HT-29 (cell line): ENCODE measurements around the gene PSD4. TPM values are rescaled to one million over a fixed set of nuclear protein-coding genes. Genes with fewer than 3 reads are reported as not detected.
A peak's percentile ranks its signal among the peaks of the same experiment; 100 is the strongest.

ENCODE experiments used
- DNase-seq: peaks from one replicate; pipeline ENCODE4 v3.0.0-alpha.2; 2015; ENCODE audit warnings: low spot score
- total RNA-seq: library from RNA; depleted of rRNA; stranded (reverse); fragments of >200 nt; shearing (Covaris generic); gene quantifications from 2 replicates; pipeline ENCODE4 v1.2.3, GENCODE V29; 2014

PSD4 gene
- total RNA-seq, 1 experiment from 2014 or later, result 85.5 TPM

DNA sequence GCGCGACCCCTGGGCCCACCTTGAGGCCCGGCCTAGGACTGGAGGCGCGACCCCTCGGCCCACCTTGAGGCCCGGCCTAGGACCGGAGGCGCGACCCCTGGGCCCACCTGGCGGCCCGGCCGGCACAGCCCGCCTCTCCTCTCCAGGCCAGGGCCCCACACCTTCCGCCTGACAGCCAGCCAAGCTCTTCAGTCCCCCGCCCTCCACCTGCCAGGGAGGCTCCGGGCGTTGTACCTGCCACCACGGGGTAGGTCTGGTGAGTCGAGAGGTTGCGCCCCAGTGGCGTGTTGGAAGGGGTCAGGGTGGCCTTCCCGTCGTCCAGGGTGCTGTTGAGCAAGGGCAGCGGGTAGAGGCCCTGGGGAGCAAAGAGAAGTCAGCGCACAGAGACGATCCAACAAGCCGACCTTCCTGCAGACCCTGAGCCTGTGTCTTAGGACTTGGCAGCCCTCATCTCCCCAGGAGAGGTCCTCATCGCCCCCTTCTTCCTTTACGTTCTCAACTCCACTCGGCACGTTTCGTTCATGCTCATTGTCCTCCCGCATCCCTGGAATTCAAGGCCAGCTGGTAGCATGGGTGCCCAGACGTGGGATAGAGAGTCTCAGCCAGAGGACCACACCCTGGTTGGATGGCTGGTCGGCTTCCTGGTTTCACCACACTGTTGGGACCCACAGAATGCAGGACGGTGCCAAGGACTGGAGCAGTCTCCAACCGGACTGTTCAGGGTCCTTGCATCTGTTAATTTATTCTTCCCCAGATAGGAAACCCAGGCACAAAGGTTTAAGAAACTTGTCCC is 62.8 kb downstream of the PSD4 start:
- peak; percentile 37 for DNase-seq

DNA sequence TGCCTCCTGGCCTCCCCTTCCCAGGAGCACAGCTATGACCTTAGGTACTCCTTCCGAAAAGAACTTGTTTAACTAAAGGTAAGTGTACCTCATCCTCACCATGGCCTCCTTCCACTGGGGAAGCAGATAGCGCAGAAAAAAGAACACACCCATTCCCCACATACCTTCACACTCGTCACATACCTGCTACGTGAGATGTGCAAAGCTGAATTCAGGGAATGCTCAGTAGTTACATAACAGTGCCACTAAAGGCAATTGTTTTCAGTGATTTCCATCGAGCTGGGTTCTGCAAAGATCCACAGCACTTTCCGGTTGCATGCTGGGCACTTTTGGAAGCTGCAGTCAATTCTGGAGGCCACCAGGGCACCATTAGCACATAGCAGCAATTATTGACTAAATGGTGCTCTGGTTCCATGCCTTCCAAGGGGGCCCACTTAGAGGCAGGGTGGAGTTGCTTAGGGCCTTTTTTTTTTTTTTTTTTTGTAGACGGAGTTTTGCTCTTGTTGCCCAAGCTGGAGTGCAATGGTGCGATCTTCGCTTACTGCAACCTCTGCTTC is 63.9 kb downstream of the PSD4 start:
- no peak for DNase-seq

DNA sequence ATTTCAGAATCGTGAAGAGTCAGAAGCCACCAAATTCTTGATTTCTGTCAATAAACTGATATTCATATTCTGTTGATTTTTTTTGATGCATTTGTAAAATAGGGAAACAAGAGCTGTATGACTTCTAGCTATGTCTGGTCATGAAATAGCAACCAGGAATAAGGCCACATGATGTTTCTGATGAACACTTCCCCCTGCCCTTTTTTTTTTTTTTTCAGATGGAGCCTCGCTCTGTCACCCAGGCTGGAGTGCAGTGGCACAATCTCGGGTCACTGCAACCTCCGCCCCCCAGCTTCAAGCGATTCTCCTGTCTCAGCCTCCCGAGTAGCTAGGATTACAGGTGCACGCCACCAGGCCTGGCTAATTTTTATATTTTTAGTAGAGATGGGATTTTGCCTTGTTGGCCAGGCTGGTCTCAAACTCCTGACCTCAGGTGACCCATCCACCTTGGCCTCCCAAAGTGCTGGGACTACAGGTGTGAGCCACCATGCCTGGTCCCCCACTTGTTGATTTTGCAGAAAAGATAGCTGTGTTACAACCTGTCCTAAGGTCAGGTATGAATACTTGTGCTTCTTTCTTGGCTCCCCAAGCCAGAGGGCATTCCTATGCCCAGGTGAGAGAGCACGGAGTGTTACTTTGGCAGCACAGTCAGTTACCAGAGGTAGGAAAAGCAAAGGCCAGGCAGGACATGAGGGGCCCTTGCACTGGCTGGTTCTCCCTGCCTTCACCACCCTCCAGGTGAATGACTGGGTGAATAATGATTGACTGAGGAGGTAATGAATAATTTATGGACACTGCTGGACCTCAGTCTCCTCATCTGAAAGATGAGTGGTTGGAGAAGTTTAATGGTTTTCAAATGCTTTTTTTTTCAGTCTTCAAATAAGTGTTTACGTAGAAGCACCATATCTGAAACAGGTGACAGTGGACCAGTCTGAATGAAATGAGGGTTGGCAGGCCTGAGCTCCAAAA is 65.4 kb downstream of the PSD4 start:
- DNase-seq, result no peak

DNA sequence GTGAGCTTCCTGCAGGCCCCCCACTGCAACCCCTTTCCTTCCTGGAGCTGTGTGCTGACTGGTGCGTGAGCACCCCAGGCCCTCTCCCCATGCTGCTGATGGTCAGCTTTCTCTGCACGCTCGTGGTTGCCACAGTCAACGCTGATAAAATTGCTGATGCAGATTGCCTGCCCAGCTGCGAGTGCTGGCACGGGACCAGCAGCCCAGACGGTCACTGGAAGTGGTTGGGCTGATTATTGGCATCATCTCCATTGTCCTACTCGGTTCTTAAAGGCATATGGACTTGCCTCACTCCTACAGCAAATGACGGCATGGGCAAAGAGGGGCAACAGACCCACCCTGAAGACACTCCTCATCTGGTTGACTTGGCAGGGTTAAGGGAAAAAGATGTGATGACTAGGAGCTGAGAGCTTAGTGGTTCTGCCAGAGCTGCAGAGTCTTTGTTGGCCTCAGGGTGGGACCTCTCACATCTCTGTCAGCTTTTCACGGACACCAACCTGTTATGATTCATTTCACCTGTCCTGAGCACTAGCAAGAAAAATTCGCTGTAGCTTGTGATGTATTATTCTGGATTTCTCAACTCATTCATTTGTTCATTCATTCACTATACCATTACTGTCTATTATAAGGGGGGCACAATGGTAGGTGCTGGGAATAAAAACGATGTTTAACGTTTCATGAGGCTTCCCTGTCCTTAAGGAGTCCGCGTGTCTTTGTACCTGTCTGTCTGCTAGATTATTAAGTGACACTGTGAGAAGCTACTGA is 66.6 kb downstream of the PSD4 start:
- DNase-seq, result peak; percentile 84

DNA sequence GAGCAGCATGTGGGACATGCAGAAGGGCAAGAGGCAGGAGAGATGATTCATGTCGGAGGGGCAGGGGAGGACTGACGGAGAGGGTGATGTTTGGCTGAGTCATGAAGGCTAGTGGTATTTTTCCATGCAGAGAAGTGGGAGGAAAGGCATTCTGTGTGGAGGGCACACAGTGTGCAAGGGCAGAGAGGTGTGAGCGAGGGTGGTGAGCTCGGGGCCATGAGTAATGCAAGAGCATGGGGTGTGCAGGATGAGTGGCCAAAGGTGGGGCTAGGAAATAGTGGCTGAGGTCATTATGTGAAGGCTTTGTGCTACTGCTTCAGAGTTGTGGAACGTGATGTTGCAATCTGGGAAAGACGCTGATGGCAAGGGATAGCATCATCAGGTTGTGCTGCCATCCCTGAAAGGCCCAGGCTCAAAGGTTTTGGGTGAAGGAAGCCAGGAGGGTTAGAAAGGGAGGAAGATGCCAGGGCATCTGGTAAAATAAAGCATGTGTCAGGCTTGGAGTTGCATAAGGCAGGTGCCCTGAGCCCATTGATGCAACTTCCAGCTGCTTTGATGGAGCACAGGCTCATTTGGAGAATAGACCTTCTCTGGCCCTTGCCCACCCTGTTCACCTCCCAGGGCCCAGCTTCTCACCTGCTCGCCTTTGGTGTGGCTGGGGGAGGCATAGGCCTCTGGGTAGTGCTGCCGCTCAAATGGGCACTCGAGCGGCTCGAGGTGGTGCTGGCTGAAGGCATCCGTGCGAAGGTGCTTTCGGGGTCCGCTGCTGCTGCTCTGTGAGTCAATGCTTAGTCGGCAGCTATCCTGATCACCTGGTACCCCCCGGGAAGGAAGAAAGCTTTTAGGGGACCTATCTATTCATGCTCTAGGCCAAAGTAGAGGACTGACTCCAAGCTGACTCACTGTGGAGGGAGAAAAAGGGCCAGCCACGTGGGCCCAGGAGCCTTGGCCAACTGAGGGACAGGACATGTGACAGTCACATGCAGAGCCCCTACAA is 67.4 kb downstream of the PSD4 start:
- DNase-seq, result peak; percentile 87

DNA sequence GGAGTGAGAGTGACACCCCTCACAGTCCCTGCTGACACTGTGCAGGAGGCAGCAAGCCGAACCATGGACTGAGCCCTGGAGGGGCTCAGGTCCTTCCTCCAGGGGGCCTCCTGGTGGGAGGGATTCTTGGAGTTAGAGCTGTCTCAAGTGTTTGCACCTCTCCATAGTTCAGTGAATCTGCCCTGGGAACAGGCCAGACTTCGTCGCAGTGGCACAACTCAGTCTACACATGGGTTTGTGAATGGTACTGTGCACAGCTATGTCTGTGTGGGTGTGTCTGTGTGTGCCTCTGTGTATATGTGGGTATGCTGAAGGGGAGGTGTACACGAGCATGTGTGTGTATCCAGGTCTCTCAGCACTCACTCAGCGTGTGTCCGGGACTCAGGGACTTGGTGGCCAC is 68.6 kb downstream of the PSD4 start:
- no peak for DNase-seq

DNA sequence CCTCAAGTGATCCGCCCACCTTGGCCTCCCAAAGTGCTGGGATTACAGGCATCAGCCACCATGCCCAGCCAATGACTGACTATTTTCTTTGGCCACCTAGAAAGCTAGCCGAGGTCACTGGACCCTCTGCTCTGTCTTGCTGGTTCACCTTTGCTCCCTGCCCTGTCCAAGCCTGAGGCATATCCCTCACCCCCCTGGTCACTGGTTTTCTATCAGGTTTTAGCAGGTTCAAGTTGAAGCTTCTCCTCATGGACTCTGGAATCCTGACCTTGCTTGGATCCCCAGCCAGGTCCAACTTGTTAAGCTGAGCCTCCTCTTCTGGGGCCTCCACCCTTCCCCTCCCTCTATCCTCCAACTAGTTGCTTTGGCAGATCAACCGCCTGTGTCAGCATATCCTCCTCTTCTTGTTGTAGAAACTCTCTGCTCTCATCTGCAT is 71.5 kb downstream of the PSD4 start:
- no peak for DNase-seq

DNA sequence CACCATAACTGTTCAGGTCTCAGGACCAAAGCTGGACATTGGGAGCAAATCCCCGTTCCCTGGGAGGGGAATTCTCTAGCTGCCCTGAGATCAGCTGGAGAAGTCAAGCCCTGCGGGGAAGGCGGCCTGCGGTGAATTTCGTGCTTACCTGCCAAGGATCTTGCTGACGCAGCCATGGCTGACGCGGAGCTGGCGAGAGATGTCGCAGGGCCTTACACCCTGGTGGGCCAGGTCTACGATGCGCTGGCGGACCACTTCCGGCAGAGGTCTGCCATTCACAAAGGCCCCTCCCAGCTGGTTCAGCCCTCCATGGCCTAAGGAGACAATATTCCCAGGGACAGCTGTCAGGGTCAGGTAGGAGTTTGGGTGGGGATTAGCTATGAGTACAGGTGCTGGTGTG is 72.8 kb downstream of the PSD4 start:
- no peak for DNase-seq

DNA sequence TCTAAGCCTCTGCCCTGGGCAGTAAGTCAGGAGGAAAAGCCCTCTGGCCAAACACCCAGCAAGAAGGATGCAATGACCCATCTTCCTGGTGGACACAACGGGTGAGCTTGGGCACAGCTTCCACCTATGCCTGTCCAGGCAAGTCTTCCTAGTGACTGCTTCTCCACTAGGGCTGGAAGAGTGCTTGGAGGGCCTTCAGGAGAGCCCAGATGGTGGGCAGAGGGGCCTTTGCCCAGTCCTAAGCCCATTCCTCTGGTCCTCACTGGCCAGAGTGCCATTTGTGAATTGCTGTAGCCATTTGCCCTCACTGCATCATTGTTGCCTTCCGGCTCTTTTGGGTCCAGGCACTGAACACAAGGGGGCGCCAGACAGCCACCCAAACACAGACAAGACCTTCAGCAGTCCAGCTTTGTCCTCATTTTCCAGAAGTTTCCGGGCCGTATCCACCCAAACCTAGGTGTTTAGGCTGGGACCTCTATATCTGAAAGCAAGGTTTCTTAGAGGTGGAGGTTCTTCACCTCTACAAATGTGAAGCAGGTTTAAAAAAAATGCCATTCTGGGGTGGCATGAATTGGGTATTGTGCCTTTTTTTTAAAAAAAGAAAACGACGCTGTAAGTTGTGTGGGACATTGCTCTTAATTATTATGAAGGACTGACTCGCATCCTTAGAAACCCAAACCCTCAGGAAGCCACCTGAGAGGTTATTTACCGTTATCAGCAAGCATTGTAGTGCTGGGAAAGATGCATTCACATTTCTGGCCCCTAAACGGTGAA is 75.4 kb downstream of the PSD4 start:
- peak; percentile 83 for DNase-seq

DNA sequence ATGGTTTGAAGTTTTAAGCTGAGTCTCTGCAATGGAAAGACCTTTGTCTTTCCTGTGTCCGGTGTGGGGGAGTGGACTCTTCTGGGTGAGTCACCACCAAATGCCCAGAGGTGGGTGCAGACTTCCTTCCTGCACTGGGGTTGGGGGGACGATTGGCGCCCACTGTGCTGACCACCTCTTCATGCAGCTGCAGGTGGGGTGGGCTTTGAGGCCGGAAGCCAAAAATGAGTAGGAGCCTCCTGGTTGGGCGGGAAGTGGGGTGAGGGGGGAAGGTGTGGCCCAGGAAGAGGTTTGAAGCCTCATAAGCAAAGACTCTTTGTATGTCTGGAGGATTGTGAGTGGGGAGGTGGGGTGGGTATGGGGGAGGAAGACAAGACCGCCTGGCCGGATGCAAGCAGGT is 77.3 kb downstream of the PSD4 start:
- DNase-seq, result no peak

DNA sequence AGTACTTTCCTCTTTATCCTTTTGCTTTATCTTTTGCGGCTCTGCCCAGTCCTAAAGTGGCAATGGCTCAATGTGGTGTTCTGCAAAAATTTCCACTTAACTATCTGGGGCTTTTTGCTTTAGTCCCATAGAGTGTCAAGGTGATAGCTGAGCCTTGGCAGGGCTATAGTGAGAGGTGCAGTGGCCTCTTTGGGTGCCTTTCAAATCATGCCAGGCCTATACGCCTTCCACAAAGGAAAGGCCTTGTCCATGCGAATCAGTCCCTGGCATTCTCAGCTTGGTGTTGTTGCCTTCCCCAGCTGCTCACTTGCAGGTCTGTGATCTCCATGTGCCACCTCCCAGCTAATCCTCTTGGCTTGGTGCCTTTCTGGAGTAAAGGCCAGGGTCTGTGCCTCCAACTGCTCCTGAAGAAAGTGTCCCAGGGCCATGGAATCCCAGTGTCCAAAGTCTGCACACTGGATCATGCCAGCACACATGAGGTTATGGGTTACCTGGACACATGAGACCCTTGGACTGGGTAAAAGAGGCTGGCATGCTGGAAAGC is 78.3 kb downstream of the PSD4 start:
- no peak for DNase-seq

DNA sequence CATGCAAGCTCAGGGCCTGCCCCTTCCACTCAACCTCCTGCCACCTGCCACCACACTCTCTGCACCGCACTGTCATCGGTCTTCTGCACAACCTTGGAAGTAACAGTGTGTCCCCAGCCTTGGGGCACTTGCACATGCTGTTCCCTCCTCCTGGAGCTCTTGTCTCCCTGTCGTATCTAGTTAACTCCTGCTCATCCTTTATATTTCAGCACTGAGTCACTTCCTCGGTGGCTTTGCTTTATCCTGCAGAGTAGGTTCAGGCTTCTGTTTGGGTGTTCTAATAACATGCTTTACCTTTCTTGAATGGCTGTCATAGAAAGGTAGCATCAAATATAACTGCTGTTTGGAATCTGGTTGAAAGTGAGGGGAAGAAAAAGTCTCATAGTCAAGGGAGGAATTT is 79.7 kb downstream of the PSD4 start:
- DNase-seq, result no peak

DNA sequence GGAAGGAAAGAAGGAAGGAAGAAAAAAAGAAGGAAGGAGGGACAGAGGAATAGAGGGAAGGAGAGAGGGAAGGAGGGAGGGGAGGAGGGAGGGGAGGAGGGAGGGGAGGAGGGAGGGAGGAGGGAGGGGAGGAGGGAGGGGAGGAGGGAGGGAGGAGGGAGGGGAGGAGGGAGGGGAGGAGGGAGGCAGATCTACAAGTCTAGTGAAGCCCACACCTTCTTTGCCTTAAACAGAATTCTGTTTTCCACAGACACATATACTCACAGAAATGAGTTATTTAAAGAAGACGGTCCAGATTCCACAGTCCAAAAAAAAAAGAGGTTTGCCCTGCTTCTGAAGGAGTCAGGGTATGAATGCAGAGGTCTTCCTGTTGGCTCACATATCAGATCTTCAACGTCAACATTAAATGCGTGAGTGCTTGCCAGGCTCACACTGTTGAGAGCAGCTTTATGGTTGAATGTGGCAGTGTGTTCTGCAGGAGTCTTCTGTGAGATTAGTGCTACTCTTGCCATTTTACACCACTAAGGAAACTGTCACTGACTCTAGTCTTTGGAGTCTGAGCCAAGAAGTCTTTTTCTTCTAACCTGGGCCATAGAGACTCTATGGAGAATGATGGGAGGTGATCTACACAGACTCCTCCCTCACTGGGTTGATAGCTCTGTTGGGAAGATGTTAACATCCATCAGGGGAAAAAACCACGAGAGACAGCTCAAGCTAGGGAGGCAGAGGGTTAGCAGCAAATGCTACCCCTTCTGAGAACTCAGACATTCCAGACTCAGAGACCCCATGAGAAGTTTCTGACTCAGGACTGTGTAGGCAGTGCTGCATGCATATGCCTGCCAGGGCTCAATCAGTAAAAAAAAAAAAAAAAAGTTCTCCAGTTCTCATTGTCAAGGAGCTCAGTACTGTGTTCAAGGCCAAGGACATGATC is 81.6 kb downstream of the PSD4 start:
- no peak for DNase-seq

DNA sequence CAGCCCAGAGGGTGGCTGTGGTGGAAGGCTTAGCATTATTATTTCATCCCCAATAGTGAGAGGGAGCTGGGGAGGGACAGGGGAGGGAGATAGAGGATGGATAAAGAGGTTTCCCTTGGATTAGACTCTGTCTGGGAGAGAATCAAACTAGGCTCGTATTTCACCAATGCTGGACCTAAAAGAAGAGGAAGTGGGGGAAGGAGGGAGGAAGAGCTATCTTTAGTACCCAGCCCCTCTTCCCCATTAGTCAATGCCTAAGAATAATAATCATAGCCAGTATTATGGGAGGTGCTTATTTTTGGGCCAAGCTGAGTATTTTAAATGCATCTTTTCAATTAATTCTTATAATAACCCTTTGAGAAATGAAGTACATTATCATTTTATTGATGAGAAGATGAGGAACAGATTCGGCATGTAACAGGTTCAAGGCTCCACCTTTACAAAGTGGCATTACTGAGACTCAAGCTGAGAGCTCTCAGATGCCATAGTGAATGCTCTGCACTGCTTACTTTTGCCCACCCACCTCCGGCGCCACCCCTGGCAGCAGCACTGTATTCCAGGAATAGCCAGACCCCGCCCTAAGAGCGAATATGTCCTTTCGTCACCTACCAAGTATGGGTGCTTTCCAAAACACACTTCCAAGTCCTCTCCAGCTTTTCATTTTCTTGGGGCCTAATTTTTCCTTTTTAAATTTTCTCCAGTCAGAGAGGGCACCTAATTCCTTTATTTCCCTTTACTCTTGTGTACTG is 83.9 kb downstream of the PSD4 start:
- DNase-seq, result peak; percentile 72

DNA sequence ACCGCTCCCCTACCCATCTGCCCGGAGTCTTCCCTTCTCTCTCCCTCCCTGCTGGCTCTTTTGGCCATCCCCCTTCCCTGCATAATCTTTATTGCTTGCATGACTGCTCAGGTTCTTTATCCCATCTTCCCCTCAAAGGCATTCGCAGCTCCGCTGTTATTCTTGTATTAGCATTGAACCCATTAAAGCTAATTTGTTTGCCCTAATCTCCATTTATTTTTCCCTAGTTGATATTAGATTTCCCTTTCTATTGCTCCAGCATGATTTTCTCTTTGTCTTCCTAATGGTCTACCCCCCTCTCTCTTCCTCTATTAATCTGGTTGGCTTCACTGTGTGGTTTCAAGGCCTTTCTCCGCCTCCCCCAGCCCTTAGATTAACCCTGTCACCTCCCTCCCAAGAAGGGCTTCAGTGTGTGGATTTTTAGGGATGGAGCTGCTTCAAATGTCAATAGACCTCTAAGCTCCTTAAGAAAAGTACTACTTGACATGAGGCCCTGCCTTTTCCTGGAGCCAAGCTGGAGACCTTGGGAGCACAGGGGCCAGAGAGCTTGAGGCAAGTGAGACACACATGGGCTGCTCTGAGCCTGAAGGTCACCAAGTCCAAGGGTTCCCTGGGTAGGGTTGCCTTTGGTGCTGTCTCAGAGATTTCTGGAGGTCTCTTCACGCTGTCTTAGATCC is 84.8 kb downstream of the PSD4 start:
- DNase-seq, result no peak
